Neural cell (in vitro differentiated cells): ENCODE data around the gene TRIB2. TPM values are rescaled to one million over a fixed set of nuclear protein-coding genes. Genes with fewer than 3 reads are reported as not detected.

Experiments used
- H2AFZ ChIP-seq: fragments of 200-600, 300-800 bp; sonication (generic), shearing (Covaris generic); 2 replicates; pipeline ENCODE4 v1.6.0; 2014; ENCODE audit warnings: low read depth, mild to moderate bottlenecking, antibody characterized with exemption, low read length, moderate library complexity
- H3F3A ChIP-seq: fragments of 200-600 bp; shearing (Covaris generic); 2 replicates; pipeline ENCODE4 v1.6.1; 2016; ENCODE audit warnings: mild to moderate bottlenecking, moderate library complexity, mixed read lengths, antibody characterized with exemption, low read length; ENCODE audit not compliant: insufficient read depth, poor library complexity, severe bottlenecking
- H3K27ac ChIP-seq: fragments of 200-600, 300-800 bp; sonication (generic), shearing (Covaris generic); 2 replicates; pipeline ENCODE4 v1.5.1; 2014; ENCODE audit warnings: mild to moderate bottlenecking, low read length, moderate library complexity
- H3K27me3 ChIP-seq: fragments of 300-800, 200-600 bp; sonication (generic), shearing (Covaris generic); 2 replicates; pipeline ENCODE4 v1.6.0; 2014; ENCODE audit warnings: mild to moderate bottlenecking, low read depth, low read length, moderate library complexity; ENCODE audit not compliant: insufficient read depth
- H3K36me3 ChIP-seq: fragments of 300-800, 200-600 bp; sonication (generic), shearing (Covaris generic); 2 replicates; pipeline ENCODE4 v1.5.1; 2014; ENCODE audit warnings: mild to moderate bottlenecking, antibody characterized with exemption, low read length, moderate library complexity; ENCODE audit not compliant: insufficient read depth
- H3K4me2 ChIP-seq: fragments of 300-800, 200-600 bp; sonication (generic), shearing (Covaris generic); 2 replicates; pipeline ENCODE4 v1.6.0; 2014; ENCODE audit warnings: mild to moderate bottlenecking, low read length
- H3K4me3 ChIP-seq: fragments of 300-800, 200-600 bp; sonication (generic), shearing (Covaris generic); 2 replicates; pipeline ENCODE4 v1.5.1; 2014; ENCODE audit warnings: mild to moderate bottlenecking, low read length, moderate library complexity
- H3K79me2 ChIP-seq: fragments of 200-600 bp; shearing (Covaris generic); replicated peaks from 2 replicates; pipeline ENCODE4 v1.6.0; 2014; ENCODE audit warnings: mild to moderate bottlenecking, low read length, moderate library complexity; ENCODE audit not compliant: insufficient read depth
- H3K9ac ChIP-seq: fragments of 300-800, 200-600 bp; sonication (generic), shearing (Covaris generic); 2 replicates; pipeline ENCODE4 v1.6.1; 2016; ENCODE audit warnings: mild to moderate bottlenecking, low read length, mixed read lengths
- H3K9me2 ChIP-seq: fragments of 200-600 bp; shearing (Covaris generic); 2 replicates; pipeline ENCODE4 v1.6.1; 2016; ENCODE audit warnings: mild to moderate bottlenecking, low read length, mixed read lengths; ENCODE audit not compliant: insufficient read depth
- H3K9me3 ChIP-seq: fragments of 200-600, 300-800 bp; sonication (generic), shearing (Covaris generic); 2 replicates; pipeline ENCODE4 v1.6.1; 2016; ENCODE audit warnings: mild to moderate bottlenecking, mixed run types, low read length, moderate library complexity, mixed read lengths
- H4K20me1 ChIP-seq: fragments of 200-600 bp; shearing (Covaris generic); 2 replicates; pipeline ENCODE4 v1.6.1; 2016; ENCODE audit warnings: mild to moderate bottlenecking, mixed run types; ENCODE audit not compliant: insufficient read depth
- CTCF ChIP-seq: fragments of 450-650 bp; IDR thresholded peaks from 2 replicates; pipeline ENCODE4 v1.5.1; 2014; ENCODE audit warnings: antibody characterized with exemption, mild to moderate bottlenecking, moderate library complexity; ENCODE audit not compliant: poor library complexity, severe bottlenecking
- EP300 ChIP-seq: fragments of 450-650 bp; conservative IDR thresholded peaks from 2 replicates; pipeline ENCODE4 v1.6.1; 2014; ENCODE audit warnings: antibody characterized with exemption, mild to moderate bottlenecking, moderate library complexity; ENCODE audit not compliant: poor library complexity, severe bottlenecking
- EZH2 ChIP-seq: fragments of 200-600, 300-800 bp; shearing (Covaris generic), sonication (generic); IDR thresholded peaks from 2 replicates; pipeline ENCODE4 v1.6.1; 2014; ENCODE audit warnings: antibody characterized with exemption, low read length, borderline replicate concordance, mild to moderate bottlenecking; ENCODE audit not compliant: insufficient read depth, poor library complexity, severe bottlenecking
- MXI1 ChIP-seq: fragments of 450-650 bp; conservative IDR thresholded peaks from 2 replicates; pipeline ENCODE4 v1.6.1; 2014; ENCODE audit warnings: antibody characterized with exemption, mild to moderate bottlenecking; ENCODE audit not compliant: poor library complexity, severe bottlenecking
- POLR2AphosphoS5 ChIP-seq: IDR thresholded peaks from 2 replicates; pipeline ENCODE4 v1.6.1; 2012
- RAD21 ChIP-seq: fragments of 450-650 bp; conservative IDR thresholded peaks from 2 replicates; pipeline ENCODE4 v1.6.1; 2014; ENCODE audit warnings: antibody characterized with exemption, mild to moderate bottlenecking, moderate library complexity
- REST ChIP-seq: IDR thresholded peaks from 2 replicates; pipeline ENCODE4 v1.6.1; 2012; ENCODE audit warnings: borderline replicate concordance
- SMC3 ChIP-seq: fragments of 450-650 bp; conservative IDR thresholded peaks from 2 replicates; pipeline ENCODE4 v1.6.1; 2014; ENCODE audit warnings: antibody characterized with exemption, mild to moderate bottlenecking, moderate library complexity; ENCODE audit not compliant: poor library complexity
- TAF1 ChIP-seq: IDR thresholded peaks from 2 replicates; pipeline ENCODE4 v1.6.1; 2012; ENCODE audit warnings: low read depth
- polyA plus RNA-seq: library from polyadenylated mRNA; depleted of rRNA; stranded (reverse); fragments of >200 nt; gene quantifications from 2 replicates; pipeline ENCODE4 v1.2.3, GENCODE V29; 2014

TRIB2 gene
- polyA plus RNA-seq, 1 donor from 2014 or later = 123 TPM

GRCh38 chr2:12776521-12776961 is 59.8 kb downstream of the TRIB2 start:
- Histone ChIP-seq H3F3A (no peaks in the 10 kb centered on the region), H2AFZ (no peak overlapping the region), H3K27me3 (no peaks in the 10 kb centered on the region), H3K4me3 (no peak overlapping the region), H4K20me1 (no peaks in the 10 kb centered on the region), H3K27ac (no peak overlapping the region), H3K4me2 (no peak overlapping the region), H3K9me3 (no peaks in the 10 kb centered on the region), H3K79me2 (no peaks in the 10 kb centered on the region), H3K36me3 (no peaks in the 10 kb centered on the region), H3K9ac (no peak overlapping the region), H3K9me2 (no peaks in the 10 kb centered on the region)
- TF ChIP-seq POLR2AphosphoS5 (no peak), SMC3 (no peak), EZH2 (no peak), MXI1 (no peak), REST (no peak), EP300 (no peak), CTCF (no peak), TAF1 (no peak), RAD21 (no peak)

GRCh38 chr2:12778369-12778768 is 61.6 kb downstream of the TRIB2 start:
- Histone ChIP-seq H3K36me3 (no peaks in the 10 kb centered on the region), H3K4me3 (no peak overlapping the region), H3K27ac (no peak overlapping the region), H2AFZ (no peak overlapping the region), H4K20me1 (no peaks in the 10 kb centered on the region), H3F3A (no peaks in the 10 kb centered on the region), H3K79me2 (no peaks in the 10 kb centered on the region), H3K4me2 (no peak overlapping the region), H3K9ac (no peak overlapping the region), H3K9me2 (no peaks in the 10 kb centered on the region), H3K27me3 (no peaks in the 10 kb centered on the region), H3K9me3 (no peaks in the 10 kb centered on the region)
- TF ChIP-seq POLR2AphosphoS5 = no peak
- no peak for TF ChIP-seq CTCF
